ENCODE data around the gene PCNX3.

PCNX3 gene

DNA sequence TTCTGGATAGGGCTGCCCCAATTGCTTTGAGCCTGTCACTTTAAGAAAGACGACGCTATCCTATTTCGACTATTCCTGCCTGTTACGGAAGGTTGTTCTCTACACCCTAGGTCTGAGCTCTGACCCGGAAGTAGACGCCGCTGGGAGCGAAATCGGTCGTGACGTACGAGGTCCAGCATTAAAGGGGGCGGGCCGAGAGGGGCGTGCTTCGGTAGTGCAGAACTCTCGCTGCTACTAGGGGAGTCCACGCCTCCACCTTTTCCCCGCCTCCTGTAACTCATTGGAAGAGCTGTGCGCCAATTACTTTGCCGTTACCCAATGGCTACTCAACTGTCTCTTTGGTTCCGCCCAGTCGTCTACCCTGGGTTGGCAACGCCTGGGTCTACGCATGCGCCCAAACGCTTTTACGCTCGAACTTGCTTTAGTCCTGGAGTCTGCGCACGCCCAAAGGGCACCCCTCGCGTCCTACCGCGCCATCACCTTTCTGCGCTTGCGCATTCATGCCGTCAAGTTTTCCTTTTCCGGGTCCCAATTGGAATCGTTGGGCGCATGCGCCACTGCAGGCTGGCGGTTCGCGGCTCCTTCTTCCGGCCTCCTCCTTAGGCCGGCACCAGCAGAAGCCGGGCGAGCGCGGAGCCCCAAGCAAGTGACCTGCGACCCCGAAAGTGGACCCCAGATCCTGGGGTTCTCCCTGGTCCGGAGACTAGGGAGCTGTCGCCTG is at the start of gene PCNX3:
TSS of gene PCNX3 (plus strand) at position 548 of the 721 bp plus-strand sequence. CDS start 536 bp downstream, outside the sequence.
- peak; percentile 100 for DNase-seq

DNA sequence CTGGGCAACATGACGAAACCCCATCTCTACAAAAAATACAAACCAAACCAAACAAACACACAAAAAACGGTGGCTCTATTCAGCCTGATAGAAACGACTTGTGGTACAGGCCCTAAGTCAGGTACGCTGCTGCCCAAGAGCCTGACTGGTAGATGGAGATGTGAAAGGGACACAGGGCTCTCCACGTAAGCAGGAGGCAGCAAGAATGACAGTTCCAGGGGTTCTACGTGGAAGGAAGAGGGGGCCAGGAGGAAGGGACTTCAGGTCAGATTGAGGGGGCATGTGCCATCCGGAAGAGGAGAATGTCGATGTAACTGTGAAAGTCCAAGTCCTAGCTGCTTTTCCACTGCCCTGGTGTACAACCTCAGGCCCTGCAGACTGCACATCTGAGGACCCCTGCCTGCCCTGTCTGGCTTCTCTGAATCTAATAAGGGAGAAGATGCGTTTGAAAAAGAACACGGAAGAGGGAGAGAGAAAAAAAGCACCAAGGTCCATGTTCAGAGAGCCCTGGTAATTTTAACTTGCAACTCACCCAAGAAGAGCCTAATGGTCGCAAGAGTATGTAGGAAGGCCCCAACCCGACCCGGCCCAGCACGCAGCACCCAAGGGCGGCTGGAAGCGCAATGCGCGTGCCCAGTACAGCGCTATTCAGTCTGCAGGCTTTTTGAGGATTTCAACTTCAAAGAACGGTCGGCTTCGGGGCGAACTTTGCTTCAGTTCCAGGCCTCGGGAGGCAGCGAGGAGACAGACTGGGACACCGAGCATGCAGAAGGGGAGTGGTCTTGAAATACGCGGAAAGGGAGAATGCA is 46.2 kb upstream of the PCNX3 start:
- no peak for DNase-seq

DNA sequence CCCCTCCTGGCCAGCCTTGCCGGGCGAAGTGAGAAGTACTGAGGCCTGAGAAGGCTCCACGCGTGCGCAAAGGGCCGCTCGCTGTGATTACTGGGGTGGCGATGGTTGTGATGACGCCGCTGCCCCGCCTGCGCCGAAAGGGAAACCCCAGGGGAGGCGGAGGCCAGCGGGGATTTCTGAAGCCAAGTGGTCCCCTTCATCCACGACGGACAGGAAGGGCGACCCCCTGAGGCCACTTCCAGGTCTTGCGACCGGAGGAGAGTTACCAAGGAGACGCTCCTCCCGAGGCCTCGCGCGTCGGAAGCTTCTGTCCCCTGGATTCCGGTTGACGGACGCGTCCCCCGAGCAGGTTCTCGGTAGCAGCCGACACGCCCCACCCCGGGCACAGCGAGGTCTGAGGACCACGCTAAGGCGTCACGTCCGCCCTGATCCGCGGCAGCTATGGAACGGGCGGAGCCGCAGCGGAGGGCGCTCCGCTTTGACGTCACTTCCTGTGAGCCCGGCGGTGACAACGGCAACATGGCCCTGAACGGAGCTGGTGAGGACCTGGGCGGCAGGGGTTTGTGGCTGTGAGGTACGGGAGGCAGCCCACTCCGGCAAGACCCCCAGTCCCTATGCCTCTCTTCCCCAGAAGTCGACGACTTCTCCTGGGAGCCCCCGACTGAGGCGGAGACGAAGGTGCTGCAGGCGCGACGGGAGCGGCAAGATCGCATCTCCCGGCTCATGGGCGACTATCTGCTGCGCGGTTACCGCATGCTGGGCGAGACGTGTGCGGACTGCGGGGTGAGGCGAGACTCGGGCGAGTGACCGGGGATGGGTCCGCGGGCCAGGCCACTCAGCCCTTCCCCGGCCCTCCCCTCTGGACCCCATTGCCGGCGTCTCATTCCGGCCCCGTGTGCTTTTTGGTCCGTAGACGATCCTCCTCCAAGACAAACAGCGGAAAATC is 45.3 kb upstream of the PCNX3 start, which contains the start of gene ZNRD2:
TSS of gene ZNRD2 (plus strand) at position 505 of the 946 bp plus-strand sequence. CDS start at position 520, 15 bp downstream.
- peak; percentile 98 for DNase-seq

DNA sequence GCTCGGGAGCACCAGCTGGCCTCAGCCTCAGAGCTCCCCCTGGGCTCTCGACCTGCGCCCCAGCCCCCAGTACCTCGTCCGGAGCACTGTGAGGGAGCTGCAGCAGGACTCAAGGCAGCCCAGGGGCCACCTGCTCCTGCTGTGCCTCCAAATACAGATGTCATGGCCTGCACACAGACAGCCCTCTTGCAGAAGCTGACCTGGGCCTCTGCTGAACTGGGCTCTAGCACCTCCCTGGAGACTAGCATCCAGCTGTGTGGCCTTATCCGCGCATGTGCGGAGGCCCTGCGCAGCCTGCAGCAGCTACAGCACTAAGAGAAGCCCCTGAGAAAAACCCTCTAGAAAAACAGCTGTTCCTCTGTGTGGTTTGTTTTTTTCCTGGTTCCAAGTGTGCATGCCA is 44.2 kb upstream of the PCNX3 start:
- no peak for DNase-seq

DNA sequence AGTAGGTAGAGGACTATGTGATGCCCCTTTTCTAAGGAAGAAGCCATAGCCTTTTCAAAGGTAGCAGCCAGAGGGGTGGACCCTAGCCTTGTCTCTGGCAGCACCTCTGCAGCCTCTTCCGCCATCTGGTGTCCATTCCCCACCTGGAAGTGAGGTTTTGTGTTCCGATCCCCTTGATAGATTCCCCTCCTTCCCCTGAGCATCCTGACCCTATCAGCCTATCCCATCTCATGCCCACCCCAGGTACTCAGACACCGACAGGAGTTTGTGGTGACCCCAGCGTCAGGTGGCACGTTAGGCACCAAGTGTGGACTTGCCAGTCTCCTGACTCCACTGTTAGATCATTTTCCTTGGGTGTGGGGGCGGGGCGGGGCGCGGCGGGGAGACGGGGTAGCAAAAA is 43.6 kb upstream of the PCNX3 start:
- peak; percentile 33 for DNase-seq

DNA sequence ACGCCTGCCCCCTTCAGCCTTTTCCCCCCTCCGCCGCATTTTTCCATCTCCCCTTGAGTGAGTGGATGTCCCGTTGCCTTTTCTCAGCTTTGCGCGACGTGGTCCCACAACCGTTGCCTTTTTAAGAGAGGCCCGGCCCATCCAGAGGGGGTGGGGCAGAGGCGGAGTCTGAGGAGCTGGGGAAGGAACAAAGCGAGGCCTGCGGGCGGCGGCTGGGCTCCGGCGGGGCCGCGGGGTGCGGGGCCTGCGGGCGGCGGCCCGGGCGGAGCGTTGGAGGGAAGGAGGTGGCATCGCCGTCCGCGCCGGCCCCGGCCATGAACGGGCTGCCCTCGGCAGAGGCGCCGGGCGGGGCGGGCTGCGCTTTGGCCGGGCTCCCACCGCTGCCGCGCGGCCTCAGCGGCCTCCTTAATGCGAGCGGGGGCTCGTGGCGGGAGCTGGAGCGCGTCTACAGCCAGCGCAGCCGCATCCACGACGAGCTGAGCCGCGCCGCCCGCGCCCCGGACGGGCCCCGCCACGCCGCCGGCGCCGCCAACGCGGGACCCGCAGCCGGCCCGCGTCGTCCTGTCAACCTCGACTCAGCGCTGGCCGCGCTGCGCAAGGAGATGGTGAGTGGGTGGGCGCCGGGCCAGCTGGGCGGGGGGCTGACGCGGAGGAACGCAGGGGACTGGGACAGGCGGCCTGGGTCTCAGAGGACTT is 43.1 kb upstream of the PCNX3 start, which contains the start of gene FAM89B:
TSS of gene FAM89B (plus strand) at position 183 of the 696 bp plus-strand sequence. CDS start at position 315, 132 bp downstream.
- peak; percentile 80 for DNase-seq

DNA sequence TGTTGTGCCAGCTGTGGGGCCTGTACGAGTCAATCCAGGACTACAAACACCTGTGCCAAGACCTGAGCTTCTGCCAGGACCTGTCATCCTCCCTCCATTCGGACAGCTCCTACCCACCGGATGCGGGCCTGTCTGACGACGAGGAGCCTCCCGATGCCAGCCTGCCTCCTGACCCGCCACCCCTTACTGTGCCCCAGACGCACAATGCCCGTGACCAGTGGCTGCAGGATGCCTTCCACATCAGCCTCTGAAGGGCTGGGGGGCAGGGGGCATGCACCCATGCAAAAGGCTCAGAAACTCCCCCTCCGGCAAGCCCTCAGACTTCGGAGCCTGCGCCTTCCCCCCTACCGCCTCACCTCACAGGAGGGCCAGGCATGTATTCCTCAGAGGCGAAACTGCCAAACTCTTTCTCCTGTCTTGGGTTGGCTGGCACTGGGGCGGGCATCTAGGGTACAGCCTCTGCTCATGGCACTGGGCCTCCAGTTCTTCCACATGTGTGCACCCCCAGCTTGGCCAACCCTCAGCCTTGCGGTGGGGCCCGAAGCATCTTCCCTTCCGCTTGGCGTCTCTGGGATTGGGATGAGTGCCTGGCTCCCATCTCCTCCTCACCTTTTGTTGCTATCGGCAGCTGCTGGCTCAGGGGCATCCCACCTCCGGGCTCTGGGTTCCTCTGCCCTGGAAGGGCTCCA is 42.0 kb upstream of the PCNX3 start:
- DNase-seq: no peak

DNA sequence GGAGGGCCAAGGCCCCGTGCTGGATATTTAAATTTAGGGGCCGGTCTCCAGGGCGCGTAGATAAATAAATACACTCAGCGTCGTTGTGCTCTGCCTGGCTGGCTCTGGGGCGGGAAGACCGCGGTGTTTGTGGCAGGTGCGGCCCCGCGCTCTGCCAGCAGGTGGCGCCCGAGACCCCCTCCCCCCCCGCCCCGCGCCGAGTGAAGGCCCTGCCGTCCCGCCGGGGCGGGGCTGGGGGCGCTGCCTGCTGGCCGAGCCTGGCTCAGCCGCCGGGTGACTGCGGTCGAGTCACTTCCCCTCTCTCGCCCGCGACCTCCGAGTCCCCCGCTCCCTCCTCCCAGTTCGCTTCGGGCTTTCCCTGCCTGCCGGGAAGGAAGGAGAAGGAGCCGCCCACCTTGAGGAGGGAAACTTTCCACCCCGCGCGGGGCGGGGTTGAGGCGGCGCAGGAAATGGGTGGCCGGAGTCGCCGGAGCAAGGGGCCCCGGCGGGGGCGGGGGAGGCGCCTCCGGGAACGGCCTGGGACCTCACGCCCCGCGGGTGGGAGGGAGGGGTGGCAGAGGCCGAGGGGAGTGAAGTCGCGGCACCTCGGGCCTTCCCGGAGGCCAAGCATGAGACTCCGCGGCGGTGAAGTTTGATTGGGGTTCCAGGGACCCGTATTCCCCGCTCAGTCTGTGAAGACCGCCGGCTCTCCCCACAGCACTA is 41.3 kb upstream of the PCNX3 start:
- DNase-seq: peak; percentile 95

DNA sequence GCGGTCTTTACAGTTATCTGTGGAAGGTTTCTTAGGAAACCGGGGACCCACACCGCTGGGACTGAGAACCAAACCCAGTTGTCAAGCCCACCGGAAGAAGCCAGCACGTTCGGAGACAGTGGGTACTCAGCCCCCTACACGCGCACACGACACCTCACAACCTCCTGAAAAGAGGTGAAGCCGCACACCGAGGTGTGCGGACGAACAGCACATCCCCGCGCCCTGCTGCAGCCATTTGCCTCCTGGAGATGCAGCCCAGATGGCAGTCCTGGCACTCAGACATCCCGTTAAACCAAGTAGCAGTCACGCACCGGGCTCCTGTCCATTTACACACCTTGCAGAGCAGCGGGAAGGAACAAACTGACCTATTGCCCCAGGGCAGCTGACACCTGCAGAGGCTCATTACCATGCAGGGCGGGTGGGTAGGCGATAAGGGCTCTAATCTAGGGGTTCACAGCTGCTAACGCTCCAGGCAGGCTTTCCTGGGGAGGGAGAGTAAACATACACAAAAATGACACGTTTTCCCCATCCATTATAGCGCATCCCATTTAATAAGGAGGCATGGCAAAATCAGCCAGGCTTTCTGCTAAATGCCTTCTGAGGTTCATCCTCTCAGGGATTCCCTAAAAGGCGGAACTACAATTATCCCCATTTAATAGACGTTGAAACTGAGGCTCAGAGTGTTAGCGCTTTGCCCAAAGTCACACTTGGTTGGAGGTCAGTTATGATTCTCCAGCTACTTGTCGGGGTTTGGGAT is 40.6 kb upstream of the PCNX3 start:
- no peak for DNase-seq

DNA sequence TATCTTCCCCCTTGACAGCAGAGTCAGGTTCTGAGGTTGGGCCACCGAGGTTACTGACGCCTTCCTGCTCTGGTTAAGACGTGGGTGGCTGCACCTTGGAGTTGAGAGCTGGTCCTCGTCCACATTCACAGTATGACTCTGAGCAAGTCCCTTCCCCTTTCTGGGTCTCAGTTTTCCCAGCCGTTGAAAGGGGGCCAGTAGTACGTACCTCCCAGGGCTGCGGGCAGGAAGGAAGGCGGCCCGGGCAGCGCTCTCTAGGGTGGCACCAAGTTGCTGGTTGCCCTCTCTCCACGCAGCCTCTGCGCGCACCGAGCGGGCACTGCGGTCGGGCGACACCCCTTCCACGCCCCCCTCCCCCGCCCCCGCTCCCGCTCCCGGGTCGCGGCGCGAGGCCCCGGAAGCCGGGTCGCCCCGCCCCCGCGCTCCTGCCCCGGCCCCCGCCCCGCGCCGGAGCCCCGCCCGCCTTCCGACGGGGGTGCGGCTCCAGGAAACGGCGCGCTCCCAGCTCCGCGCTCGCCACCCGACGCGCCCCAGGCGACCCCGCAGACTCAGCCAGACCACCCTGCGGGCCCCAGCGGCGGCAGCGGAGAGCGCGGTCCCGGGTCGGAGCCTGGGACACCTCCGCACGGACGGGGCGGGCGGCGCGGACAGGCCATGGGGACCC is 39.9 kb upstream of the PCNX3 start, which contains the start of gene EHBP1L1:
TSS of gene EHBP1L1 (plus strand) at position 486 of the 664 bp plus-strand sequence. CDS start 250 bp downstream, outside the sequence.
- peak; percentile 32 for DNase-seq

DNA sequence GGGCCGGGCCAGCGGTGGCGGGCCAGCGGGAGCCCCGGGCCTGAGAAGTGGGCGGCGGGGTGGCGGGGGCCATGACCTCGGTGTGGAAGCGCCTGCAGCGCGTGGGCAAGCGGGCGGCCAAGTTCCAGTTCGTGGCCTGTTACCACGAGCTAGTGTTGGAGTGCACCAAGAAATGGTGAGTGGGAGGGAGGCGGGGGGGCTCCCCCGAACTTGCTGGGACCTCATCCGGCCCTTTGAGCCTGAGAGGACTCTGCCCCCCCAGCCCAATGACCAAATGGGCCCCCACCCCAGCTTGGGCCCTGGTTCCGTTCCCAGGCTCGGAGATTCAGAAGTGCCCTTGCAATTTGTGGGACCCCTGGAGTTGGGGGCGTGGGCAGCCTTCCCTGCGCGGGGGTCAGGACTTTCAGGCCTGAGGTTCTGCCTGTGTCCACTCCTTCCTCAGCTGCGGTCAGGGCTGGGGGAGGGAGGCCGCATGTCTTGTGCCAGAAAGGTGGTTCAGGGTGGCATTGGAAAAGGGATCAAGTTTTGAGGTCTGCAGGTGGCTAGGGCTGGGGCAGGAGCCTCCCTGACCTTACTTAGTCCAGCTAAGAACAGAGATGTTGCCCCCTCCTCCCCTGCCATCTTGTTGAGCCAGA is 39.2 kb upstream of the PCNX3 start:
- DNase-seq: no peak

DNA sequence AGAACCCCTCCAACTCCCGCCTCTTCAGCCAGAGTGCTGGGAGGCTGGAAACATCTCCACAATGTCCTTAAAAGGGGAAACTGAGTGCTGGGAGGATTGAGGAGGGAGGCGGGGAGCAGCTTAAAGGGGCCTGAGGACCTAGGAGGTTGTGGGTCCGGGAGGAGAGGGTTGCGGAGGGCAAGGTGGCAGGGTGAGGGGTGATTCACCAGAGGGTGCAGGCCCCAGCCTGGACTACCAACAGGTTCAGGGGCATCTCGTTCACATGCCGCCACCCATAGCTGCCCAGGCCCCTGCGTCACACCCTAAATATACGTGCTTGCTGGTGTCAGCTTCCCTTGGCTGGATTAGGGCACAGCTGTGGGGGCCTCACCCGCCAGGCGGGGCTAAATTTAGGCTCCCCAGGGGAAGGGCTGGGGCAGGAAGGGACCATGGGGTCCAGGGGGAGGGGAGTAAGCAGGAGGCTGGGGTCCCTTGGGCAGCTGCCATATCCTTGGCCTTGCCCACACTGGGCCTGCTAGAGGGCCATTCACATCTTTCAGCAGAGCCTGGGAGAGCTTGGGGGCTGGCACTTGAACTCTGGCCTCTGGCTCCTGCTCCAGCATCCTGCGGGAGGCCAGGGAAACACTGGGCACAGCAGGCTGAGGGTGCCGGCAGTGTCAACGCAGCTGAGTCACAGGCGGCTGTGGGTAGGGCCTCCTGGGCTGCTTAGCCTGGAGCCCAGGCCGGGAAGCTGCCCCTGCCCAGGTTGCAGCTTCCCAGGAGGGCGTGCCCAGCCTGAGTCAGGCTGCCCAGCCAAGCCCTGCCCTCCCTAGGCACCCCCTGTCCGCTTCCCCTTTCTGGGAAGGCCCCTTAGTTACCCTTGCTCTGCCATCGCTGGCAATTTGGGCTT is 38.5 kb upstream of the PCNX3 start:
- DNase-seq: peak; percentile 70

DNA sequence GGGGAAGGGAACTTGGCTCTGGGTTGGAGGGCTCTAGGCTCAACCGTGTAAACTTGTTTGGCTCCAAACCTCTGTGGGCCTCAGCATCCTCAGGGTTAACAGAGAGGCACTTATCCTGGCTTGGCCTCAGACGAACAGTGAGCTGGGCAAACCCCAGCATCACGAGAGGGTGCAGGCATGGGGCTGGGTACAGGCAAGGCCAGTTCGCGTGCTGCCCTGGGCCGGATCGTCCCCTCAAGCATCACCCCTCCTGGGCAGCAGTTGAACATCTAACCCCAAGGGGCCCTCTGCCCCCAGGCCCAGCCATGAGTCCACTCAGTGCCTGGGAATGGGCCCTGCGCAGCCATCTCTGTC is 37.8 kb upstream of the PCNX3 start:
- no peak for DNase-seq

DNA sequence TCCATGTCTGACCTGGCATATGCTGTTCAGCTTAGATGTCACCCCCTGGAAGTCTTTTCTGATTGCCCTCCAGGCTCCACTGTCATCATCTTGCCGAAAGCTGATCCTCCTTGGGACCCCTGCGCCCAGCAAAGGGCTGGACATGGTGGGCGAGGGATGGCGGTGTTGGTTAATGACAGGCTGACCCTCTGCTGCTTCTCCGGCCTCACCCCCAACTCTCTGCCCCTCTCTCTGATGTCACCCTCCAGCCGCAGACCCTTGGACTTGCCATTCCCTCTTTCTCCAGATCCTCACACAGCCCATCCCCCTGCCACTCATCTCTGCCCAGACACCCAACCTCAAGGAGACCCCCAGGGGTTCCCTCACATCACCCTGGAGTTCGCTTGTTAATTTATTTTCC is 37.4 kb upstream of the PCNX3 start:
- DNase-seq: no peak

DNA sequence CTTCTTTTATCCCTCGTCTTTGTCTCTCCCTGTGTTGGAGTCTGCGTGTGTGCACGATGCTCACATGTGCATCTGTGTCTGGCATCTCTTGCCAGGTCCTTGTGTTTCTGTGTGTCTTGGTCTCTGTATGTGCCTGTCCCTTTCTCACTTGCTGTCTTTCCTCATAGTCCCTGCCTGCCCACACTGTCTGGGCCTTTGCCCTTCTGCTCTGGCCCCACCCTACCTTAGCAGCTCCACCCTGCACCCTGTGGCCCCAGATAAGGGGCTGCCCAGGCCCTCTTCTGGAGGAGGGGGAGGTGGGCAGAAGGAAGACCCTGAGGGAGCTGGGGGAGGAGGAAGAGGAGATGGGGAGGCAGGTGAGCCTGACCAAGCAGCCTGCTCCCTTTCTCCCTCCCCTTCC is 36.9 kb upstream of the PCNX3 start:
- no peak for DNase-seq

DNA sequence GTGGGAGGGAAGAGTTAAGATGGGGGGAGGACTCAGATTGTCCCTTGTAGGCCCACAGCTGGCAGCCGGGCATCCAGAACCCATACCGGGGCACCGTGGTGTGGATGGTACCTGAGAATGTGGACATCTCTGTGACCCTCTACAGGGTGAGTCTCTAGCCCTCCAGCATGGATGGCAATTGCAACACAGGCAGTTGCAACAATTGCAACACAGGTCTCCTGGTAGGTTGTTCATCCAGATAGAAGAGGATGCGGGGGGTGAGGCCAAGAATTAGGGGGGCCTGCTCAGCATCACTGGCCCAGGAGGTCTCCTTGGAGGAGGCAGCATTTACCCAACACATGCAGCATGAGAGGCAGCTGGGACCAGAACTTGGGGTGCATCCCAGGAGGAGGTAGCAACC is 36.3 kb upstream of the PCNX3 start:
- DNase-seq: no peak

DNA sequence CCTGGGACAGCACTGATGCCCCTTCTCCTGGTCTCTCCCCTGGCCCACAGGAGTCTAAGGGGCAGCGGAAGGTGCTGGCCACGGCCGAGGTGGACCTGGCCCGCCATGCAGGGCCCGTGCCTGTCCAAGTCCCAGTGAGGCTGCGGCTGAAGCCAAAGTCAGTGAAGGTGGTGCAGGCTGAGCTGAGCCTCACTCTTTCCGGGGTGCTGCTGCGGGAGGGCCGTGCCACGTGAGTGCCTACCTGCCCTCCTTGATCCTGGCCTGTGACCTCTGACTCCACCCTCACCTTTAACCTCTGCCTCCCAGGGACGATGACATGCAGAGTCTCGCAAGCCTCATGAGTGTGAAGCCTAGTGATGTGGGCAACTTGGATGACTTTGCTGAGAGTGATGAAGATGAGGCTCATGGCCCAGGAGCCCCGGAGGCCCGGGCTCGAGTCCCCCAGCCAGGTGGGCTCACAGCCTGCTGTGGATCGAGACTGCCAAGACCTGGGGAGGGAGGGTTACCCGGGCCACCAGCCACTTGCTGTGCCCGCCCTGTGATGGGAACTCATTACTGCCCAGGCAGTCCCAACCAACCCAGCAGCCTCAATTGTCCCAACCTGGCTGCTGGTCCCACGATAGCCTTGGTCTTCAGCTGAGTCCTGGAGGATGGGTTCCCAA is 35.4 kb upstream of the PCNX3 start:
- no peak for DNase-seq

Measured in HCEC 1CT (cell line).